NT2/D1 (cell line): Measurements from ENCODE around the gene LYPD5.

Source experiments
- DNase-seq: peaks from one replicate; pipeline ENCODE4 v3.0.0-alpha.2; 2011; ENCODE audit warnings: low read depth, low spot score
- H3K27me3 ChIP-seq: 2 replicates; pipeline ENCODE4 v1.6.0; 2011; ENCODE audit warnings: mild to moderate bottlenecking; ENCODE audit not compliant: insufficient read length, insufficient read depth
- H3K36me3 ChIP-seq: 2 replicates; pipeline ENCODE4 v1.6.1; 2011; ENCODE audit warnings: mild to moderate bottlenecking, low read length, mixed read lengths; ENCODE audit not compliant: insufficient read depth, insufficient read length
- H3K4me1 ChIP-seq: 2 replicates; pipeline ENCODE4 v1.5.1; 2011; ENCODE audit not compliant: insufficient read depth, insufficient read length
- H3K4me3 ChIP-seq: 2 replicates; pipeline ENCODE4 v1.5.1; 2011; ENCODE audit warnings: low read depth; ENCODE audit not compliant: insufficient read length
- H3K9ac ChIP-seq: 2 replicates; pipeline ENCODE4 v1.6.0; 2011; ENCODE audit warnings: low read depth; ENCODE audit not compliant: insufficient read length
- H3K9me3 ChIP-seq: 2 replicates; pipeline ENCODE4 v1.5.1; 2011; ENCODE audit warnings: mild to moderate bottlenecking, low read length; ENCODE audit not compliant: insufficient read depth
- SUZ12 ChIP-seq: IDR thresholded peaks from 2 replicates; pipeline ENCODE4 v1.6.1; 2011; ENCODE audit not compliant: insufficient read length, insufficient read depth; ENCODE audit errors: extremely low read depth
- YY1 ChIP-seq: IDR thresholded peaks from 2 replicates; pipeline ENCODE4 v1.6.1; 2011; ENCODE audit not compliant: insufficient read length, insufficient read depth
- ZNF274 ChIP-seq: IDR thresholded peaks from 2 replicates; pipeline ENCODE4 v1.6.1; 2011; ENCODE audit warnings: mild to moderate bottlenecking, low read depth, low read length

LYPD5 gene

DNA sequence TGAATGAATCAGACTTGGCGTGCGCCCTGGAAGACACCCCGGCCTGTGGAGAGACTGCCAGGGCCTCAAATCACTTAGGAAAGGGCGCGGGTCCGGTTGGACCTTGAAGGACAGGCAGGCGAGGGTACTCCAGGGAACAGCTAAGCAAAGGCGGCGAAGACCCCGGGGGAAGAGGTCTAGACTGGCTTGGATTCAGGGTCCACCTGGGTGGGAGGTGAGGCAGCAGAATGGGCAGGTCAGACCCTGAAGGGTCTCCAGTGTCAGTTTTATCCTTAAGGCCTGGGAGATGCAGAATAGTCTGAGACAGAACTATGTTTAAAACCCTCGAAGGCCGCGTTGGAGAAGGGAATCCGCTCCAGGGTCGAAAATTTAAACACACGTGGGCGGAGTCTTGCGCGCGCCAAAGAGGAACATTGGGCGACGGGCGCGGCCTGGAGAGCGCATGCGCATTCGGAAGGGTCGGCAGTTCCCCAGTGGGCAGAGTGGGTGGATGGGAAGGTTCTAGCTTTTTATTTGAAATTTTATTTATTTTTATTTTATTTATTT lies 46.9 kb downstream of the LYPD5 start:
- H3K4me1 ChIP-seq = peaks cover 2% of the 10 kb centered on the region
- peak overlapping the region; percentile 87 for H3K4me3 ChIP-seq
- no peak for DNase-seq
- no peaks in the 10 kb centered on the region for H3K27me3 ChIP-seq
- H3K36me3 ChIP-seq = peaks cover 23% of the 10 kb centered on the region
- no peaks in the 10 kb centered on the region for H3K9me3 ChIP-seq
- H3K9ac ChIP-seq = peak overlapping the region; percentile 96
- no peak for TF ChIP-seq SUZ12
- TF ChIP-seq YY1 = no peak
- no peak for TF ChIP-seq ZNF274

DNA sequence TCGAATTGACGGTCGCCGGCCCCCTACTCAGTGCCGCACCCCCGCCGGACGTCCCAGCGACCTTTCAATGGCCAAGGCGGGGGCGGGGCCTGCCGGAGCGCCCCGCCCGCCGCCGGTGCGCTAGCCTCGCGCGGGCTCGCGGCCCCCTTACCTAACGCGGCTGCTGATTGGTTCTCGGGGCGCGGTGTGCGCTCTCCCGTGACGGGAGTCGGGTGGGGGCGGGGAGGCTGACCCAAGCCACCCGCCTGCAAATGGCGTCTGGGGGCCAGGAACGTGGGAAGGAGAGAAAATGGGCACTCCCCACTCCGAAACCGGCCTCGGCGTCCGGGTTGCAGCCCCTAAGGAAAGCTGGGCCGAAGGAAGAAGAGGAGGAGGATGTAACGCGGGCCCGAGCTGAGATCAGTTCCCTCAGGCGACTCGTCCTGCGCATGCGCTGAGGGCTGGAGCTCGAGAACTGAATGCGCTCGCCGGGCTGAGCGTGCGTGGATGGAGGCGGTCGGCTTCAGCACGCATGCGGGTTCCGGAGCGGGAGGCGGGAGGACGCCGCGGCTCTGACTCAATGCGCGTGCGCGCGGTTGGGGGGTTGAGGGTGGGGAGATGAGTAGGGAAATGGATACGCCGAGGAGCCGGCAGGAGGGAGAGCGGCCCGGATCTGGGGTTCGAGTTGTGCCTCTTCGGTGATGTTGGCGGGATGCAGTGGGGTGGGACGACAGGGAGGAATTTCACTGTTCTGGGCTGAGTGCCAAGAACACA lies 47.6 kb downstream of the LYPD5 start, which contains the start of gene SMG9:
SMG9 (minus strand) TSS at position 460 of the 753 bp plus-strand sequence. CDS start 4,221 bp downstream, outside the sequence.
- Histone ChIP-seq H3K4me1 (peaks cover 2% of the 10 kb centered on the region), H3K4me3 (peak within 1 kb of the TSS; percentile 87), H3K27me3 (no peaks in the 10 kb centered on the region), H3K9me3 (no peaks in the 10 kb centered on the region), H3K9ac (peak within 1 kb of the TSS; percentile 96), H3K36me3 (peaks cover 29% of the 10 kb centered on the region)
- DNase-seq = peak; percentile 88
- TF ChIP-seq YY1 (peak; percentile 33), SUZ12 (no peak)

DNA sequence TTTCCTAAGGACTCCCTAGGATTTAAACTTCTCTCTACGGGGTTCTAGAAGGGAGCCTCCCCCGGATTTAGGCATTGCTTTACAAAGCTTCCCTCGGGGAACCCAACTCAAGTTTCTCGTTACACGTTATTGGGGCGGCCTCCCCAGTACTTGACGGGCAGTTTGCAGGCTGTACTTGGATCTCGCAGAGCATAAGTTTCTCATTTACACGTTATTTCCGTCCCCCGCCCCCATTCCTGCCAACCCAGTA lies 48.1 kb downstream of the LYPD5 start:
- H3K27me3 ChIP-seq = no peaks in the 10 kb centered on the region
- DNase-seq = no peak
- H3K36me3 ChIP-seq = peaks cover 34% of the 10 kb centered on the region
- peaks cover 2% of the 10 kb centered on the region for H3K4me1 ChIP-seq
- TF ChIP-seq SUZ12 (no peak), YY1 (no peak), ZNF274 (no peak)
- peak overlapping the region; percentile 62 for H3K4me3 ChIP-seq
- no peaks in the 10 kb centered on the region for H3K9me3 ChIP-seq
- peak overlapping the region; percentile 83 for H3K9ac ChIP-seq

DNA sequence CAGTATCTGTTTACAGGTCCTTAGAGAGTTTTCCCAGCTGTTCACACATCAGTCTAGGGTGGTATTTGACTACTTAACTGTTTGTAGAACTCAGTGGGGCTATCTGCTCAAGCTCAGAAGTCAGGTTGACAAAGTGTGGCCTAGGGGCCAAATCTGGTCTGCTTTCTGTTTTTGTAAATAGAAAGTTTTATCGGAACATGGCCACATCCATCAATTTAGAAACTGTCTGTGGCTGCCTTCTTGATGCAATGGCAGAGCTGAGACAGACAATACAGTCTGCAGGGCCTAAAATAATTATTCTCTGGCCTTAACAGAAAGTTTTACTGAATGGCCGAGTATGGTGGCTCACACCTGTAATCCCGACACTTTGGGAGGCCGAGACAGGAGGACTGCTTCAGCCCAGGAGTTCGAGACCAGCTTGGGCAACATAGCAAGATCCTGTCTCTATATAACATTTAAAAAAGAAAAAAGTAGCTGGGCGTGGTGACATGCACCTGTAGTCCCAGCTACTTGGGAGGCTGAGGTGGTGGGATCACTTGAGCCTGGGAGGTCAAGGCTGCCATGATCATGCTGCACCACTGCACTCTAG lies 49.9 kb downstream of the LYPD5 start:
- DNase-seq = no peak
- H3K9ac ChIP-seq = no peak overlapping the region
- H3K4me1 ChIP-seq = peaks cover 5% of the 10 kb centered on the region
- no peaks in the 10 kb centered on the region for H3K27me3 ChIP-seq
- H3K4me3 ChIP-seq = no peak overlapping the region
- TF ChIP-seq ZNF274 (no peak), SUZ12 (no peak), YY1 (no peak)
- no peaks in the 10 kb centered on the region for H3K9me3 ChIP-seq
- peaks cover 50% of the 10 kb centered on the region for H3K36me3 ChIP-seq

DNA sequence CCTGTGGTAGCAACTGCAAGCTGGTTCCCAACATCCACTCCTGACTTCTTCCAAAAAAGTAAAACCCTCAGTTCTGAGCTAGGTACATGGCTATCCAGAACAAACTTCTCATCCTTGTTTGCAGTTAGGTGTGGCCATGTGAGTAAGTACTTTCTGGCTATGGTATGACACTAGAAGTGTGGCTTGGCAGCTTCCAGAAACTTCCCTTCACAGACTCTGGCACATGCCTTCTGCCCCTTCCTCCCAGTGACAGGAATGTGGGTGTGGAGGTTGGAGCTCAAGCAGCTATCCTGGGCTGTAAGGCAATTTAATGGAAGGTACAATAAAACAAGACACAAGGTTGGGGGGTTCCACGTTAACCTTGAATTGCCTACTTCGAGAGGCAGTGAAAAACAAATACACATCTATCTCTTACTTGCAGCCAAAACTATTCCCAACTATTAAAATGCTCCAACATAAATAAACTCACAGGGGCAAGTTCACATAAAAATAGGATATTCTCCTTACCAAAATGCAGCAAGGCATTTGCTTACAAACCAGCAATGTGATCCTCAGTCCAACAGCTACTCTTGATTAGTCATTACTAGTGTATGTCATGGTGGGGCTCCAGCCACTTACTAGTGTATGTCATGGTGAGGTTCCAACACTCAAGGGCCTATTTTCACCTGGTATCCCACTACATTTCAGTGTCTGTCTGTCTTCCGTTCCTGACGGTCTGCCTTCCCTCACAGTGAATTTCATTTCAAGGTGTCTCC lies 50.6 kb downstream of the LYPD5 start:
- Histone ChIP-seq H3K4me3 (no peak overlapping the region), H3K4me1 (peaks cover 3% of the 10 kb centered on the region), H3K9me3 (no peaks in the 10 kb centered on the region), H3K36me3 (peaks cover 57% of the 10 kb centered on the region), H3K27me3 (no peaks in the 10 kb centered on the region), H3K9ac (no peak overlapping the region)
- TF ChIP-seq YY1 = no peak
- no peak for TF ChIP-seq ZNF274
- TF ChIP-seq SUZ12 = no peak
- no peak for DNase-seq

DNA sequence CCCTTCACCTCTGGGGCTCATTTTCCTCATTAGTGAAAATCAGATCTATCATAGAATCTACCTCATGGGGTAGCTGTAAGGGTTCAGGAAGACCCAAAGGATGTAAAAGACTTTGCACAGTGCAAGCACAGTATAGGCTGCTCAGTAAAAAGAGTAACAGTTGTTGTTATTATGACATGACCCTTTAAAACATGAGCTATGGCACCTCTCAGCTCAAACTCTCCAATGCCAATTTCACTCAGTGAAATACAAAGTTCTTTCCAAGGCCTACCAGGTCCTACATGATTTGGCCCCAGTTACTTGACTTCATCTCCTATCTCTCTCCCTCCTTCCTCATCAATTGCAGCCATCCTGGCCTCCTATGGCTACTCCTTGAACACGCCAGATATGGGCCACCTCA lies 52.3 kb downstream of the LYPD5 start:
- H3K4me3 ChIP-seq = no peak overlapping the region
- no peak for TF ChIP-seq YY1
- no peak for TF ChIP-seq ZNF274
- no peak for TF ChIP-seq SUZ12
- peaks cover 60% of the 10 kb centered on the region for H3K36me3 ChIP-seq
- no peaks in the 10 kb centered on the region for H3K9me3 ChIP-seq
- peaks cover 3% of the 10 kb centered on the region for H3K4me1 ChIP-seq
- H3K9ac ChIP-seq = no peak overlapping the region
- H3K27me3 ChIP-seq = no peaks in the 10 kb centered on the region
- DNase-seq = no peak

DNA sequence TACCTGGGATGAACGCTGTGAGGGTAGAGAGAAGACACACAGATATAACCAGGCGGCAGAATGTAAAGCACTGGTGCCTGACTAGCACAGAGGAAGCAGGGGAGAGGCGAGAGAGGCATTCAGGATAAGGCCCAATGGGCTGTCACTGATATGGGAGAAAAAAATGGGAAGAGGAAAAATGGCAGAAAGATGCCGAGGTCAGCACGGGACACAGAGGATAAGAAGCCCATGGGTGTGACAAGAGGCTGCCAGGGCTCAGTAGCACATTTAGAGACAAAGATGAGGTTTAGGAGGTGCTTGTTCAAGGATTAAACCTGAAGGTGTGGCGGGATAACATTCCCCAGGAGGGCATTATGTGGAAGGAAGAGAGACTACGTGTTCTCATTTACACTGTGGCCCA lies 53.1 kb downstream of the LYPD5 start:
- TF ChIP-seq SUZ12 (no peak), YY1 (no peak)
- peaks cover 3% of the 10 kb centered on the region for H3K4me1 ChIP-seq

More for the DNA sequence above, 53.1 kb downstream of the LYPD5 start:
- DNase-seq = no peak
- Histone ChIP-seq H3K9ac (no peak overlapping the region), H3K9me3 (no peaks in the 10 kb centered on the region), H3K36me3 (peaks cover 67% of the 10 kb centered on the region), H3K27me3 (no peaks in the 10 kb centered on the region), H3K4me3 (no peak overlapping the region)
